ENCODE measurements around the gene TENT4B. TPM values are rescaled to one million over a fixed set of nuclear protein-coding genes. Genes with fewer than 3 reads are reported as not detected.

Gene TENT4B
- total RNA-seq, 1 experiment from 2014 or later: 13.0 TPM

DNA sequence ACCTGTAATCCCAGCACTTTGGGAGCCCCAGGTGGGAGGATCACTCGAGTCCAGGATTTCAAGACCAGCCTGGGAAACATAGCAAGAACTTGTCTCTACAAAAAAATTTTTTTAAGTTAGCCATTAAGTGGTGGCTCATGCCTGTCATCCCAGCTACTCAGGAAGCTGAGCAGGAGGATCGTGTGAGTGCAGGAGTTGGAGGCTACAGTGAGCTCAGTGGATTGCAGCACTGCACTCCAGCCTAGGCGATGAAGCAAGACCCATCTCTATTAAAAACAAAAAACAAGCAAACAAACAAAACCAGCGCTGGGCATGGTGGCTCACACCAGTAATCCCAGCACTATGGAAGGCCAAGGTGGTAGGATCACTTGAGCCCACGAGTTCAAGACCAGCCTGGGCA is 49.3 kb upstream of the TENT4B start:
- TF ChIP-seq, protein P1, sequence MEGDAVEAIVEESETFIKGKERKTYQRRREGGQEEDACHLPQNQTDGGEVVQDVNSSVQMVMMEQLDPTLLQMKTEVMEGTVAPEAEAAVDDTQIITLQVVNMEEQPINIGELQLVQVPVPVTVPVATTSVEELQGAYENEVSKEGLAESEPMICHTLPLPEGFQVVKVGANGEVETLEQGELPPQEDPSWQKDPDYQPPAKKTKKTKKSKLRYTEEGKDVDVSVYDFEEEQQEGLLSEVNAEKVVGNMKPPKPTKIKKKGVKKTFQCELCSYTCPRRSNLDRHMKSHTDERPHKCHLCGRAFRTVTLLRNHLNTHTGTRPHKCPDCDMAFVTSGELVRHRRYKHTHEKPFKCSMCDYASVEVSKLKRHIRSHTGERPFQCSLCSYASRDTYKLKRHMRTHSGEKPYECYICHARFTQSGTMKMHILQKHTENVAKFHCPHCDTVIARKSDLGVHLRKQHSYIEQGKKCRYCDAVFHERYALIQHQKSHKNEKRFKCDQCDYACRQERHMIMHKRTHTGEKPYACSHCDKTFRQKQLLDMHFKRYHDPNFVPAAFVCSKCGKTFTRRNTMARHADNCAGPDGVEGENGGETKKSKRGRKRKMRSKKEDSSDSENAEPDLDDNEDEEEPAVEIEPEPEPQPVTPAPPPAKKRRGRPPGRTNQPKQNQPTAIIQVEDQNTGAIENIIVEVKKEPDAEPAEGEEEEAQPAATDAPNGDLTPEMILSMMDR (conservative IDR thresholded peaks at IDR 0.05): no peak
- no peak overlapping the region for H3K9ac ChIP-seq (ENCODE audit: extremely low read depth, insufficient read length, low read length)
- no peaks in the 10 kb centered on the region for H3K27me3 Mint-ChIP-seq (ENCODE audit: low read depth)
- no peak for DNase-seq
- no peaks in the 10 kb centered on the region for H3K4me1 Mint-ChIP-seq
- H4K20me1 ChIP-seq (ENCODE audit: control insufficient read depth, insufficient read depth, insufficient read length): no peaks in the 10 kb centered on the region
- no peak overlapping the region for H3K4me3 Mint-ChIP-seq
- no peak overlapping the region for H2BK120ac ChIP-seq (ENCODE audit: low read depth, low read length, poor library complexity, severe bottlenecking)
- H4K91ac ChIP-seq (ENCODE audit: insufficient read length, low read depth, low read length): no peak overlapping the region
- no peak overlapping the region for H3K4ac ChIP-seq (ENCODE audit: low read depth, low read length)
- no peak overlapping the region for H3K18ac ChIP-seq (ENCODE audit: insufficient read length, low read depth, low read length)
- H3K14ac ChIP-seq (ENCODE audit: insufficient read depth, low read length): no peak overlapping the region
- H4K5ac ChIP-seq (ENCODE audit: insufficient read length, low read depth, low read length): no peak overlapping the region
- no peaks in the 10 kb centered on the region for H3K27me3 ChIP-seq (ENCODE audit: insufficient read depth, low read length)
- no peaks in the 10 kb centered on the region for H3K79me2 ChIP-seq (ENCODE audit: insufficient read depth, low read length)
- no peak overlapping the region for H3K27ac ChIP-seq (ENCODE audit: insufficient read length, low read depth, low read length)
- H4K8ac ChIP-seq (replicated peaks; ENCODE audit: insufficient read length, low read depth, low read length): no peak overlapping the region
- H3K23ac ChIP-seq (ENCODE audit: insufficient read length, low read depth, low read length): no peak overlapping the region
- H3K36me3 Mint-ChIP-seq (ENCODE audit: insufficient read depth in 1 of 3, low read depth in 3 of 3): peaks cover 11 to 54% (median 28%) of the 10 kb centered on the region in 3 experiments; a peak in 6 of 7 replicates
- WGBS (ENCODE audit: extremely low coverage, insufficient read length, low lambda C conversion rate): no CpG with 5 or more reads among the region's 5 CpGs
- no peak overlapping the region for H3K56ac ChIP-seq (ENCODE audit: insufficient read length, low read depth, low read length)
- no peak overlapping the region for H2BK5ac ChIP-seq (ENCODE audit: insufficient read length, low read length)
- H2AK5ac ChIP-seq (ENCODE audit: insufficient read length, low read length): no peak overlapping the region
- H3K9me3 Mint-ChIP-seq: no peaks in the 10 kb centered on the region
- H3K4me1 ChIP-seq (ENCODE audit: insufficient read depth, low read length): no peaks in the 10 kb centered on the region
- H3K79me1 ChIP-seq (ENCODE audit: insufficient read depth, low read depth, low read length, poor library complexity, severe bottlenecking): no peaks in the 10 kb centered on the region
- H3K4me2 ChIP-seq (ENCODE audit: insufficient read depth, insufficient read length, low read length): no peak overlapping the region
- no peaks in the 10 kb centered on the region for H3K23me2 ChIP-seq (ENCODE audit: insufficient read length, low read depth, low read length, poor library complexity, severe bottlenecking)
- H2AFZ ChIP-seq (ENCODE audit: low read length): no peak overlapping the region
- no peaks in the 10 kb centered on the region for H3K9me3 ChIP-seq (ENCODE audit: control insufficient read depth, low read depth, low read length)
- no peak overlapping the region for H3K27ac Mint-ChIP-seq
- H3T11ph ChIP-seq (ENCODE audit: low read length): no peak overlapping the region
- H2BK20ac ChIP-seq (ENCODE audit: low read depth, low read length, poor library complexity, severe bottlenecking): no peak overlapping the region
- no peak overlapping the region for H2BK15ac ChIP-seq (ENCODE audit: low read depth, low read length)
- H2BK12ac ChIP-seq (ENCODE audit: insufficient read length, low read depth, low read length): no peak overlapping the region
